Measurements from ENCODE around the gene TPRG1L.

The TPRG1L gene

GRCh38 chr1:3673381-3674099 is 48.7 kb downstream of the TPRG1L start:
- H3K4me2 ChIP-seq (ENCODE audit: low read length) = peak overlapping the region; percentile 75
- H2AFZ ChIP-seq (ENCODE audit: low read length) = no peak overlapping the region
- H3K36me3 ChIP-seq (ENCODE audit: insufficient read depth, low read length) = no peaks in the 10 kb centered on the region
- no peaks in the 10 kb centered on the region for H3K9me2 ChIP-seq (ENCODE audit: low read depth, low read length)
- H3K4me1 ChIP-seq (ENCODE audit: insufficient read depth, low read length, severe bottlenecking) = peaks cover 12% of the 10 kb centered on the region
- TF ChIP-seq EZH2 (IDR thresholded peaks at IDR 0.05; ENCODE audit: borderline replicate concordance, low read length) (no peak), CTCF (IDR thresholded peaks at IDR 0.05; ENCODE audit: low read length) (peak; percentile 48; the same call in 1 of the 2 replicates)
- no peaks in the 10 kb centered on the region for H3F3A ChIP-seq (ENCODE audit: insufficient read depth, low read length)
- peak overlapping the region; percentile 46; the same call in 1 of the 2 replicates for H3K9ac ChIP-seq (ENCODE audit: low read length)
- peak overlapping the region; percentile 59 for H3K4me3 ChIP-seq (ENCODE audit: low read depth, low read length, poor library complexity, severe bottlenecking)
- no peaks in the 10 kb centered on the region for H3K79me2 ChIP-seq (ENCODE audit: insufficient read depth, low read length)
- no peaks in the 10 kb centered on the region for H3K9me3 ChIP-seq (ENCODE audit: low read length)
- H3K27me3 ChIP-seq (ENCODE audit: insufficient read depth, low read length) = peaks cover 6% of the 10 kb centered on the region
- H3K27ac ChIP-seq (ENCODE audit: low read depth, low read length, poor library complexity, severe bottlenecking) = no peak overlapping the region
- no peaks in the 10 kb centered on the region for H4K20me1 ChIP-seq (ENCODE audit: insufficient read depth, low read length)

GRCh38 chr1:3674100-3675094 is 49.6 kb downstream of the TPRG1L start:
- no peak overlapping the region for H3K27ac ChIP-seq (ENCODE audit: low read depth, low read length, poor library complexity, severe bottlenecking)

GRCh38 chr1:3675436-3675835 is 50.6 kb downstream of the TPRG1L start:
- H2AFZ ChIP-seq (ENCODE audit: low read length) = no peak overlapping the region
- no peaks in the 10 kb centered on the region for H3K9me2 ChIP-seq (ENCODE audit: low read depth, low read length)
- no peaks in the 10 kb centered on the region for H3K79me2 ChIP-seq (ENCODE audit: insufficient read depth, low read length)
- peaks cover 12% of the 10 kb centered on the region for H3K4me1 ChIP-seq (ENCODE audit: insufficient read depth, low read length, severe bottlenecking)
- TF ChIP-seq EZH2 (IDR thresholded peaks at IDR 0.05; ENCODE audit: borderline replicate concordance, low read length) (no peak), CTCF (IDR thresholded peaks at IDR 0.05; ENCODE audit: low read length) (no peak)
- H3K36me3 ChIP-seq (ENCODE audit: insufficient read depth, low read length) = no peaks in the 10 kb centered on the region
- H3K4me3 ChIP-seq (ENCODE audit: low read depth, low read length, poor library complexity, severe bottlenecking) = no peak overlapping the region
- H4K20me1 ChIP-seq (ENCODE audit: insufficient read depth, low read length) = no peaks in the 10 kb centered on the region
- peaks cover 6% of the 10 kb centered on the region for H3K27me3 ChIP-seq (ENCODE audit: insufficient read depth, low read length)
- H3K27ac ChIP-seq (ENCODE audit: low read depth, low read length, poor library complexity, severe bottlenecking) = no peak overlapping the region
- no peak overlapping the region for H3K9ac ChIP-seq (ENCODE audit: low read length)
- no peak overlapping the region for H3K4me2 ChIP-seq (ENCODE audit: low read length)
- H3K9me3 ChIP-seq (ENCODE audit: low read length) = no peaks in the 10 kb centered on the region
- no peaks in the 10 kb centered on the region for H3F3A ChIP-seq (ENCODE audit: insufficient read depth, low read length)

More at GRCh38 chr1:3674100-3675094, 49.6 kb downstream of the TPRG1L start:
- H3K9ac ChIP-seq (ENCODE audit: low read length) = no peak overlapping the region
- H3K36me3 ChIP-seq (ENCODE audit: insufficient read depth, low read length) = no peaks in the 10 kb centered on the region
- H3K4me2 ChIP-seq (ENCODE audit: low read length) = no peak overlapping the region
- H3K4me3 ChIP-seq (ENCODE audit: low read depth, low read length, poor library complexity, severe bottlenecking) = no peak overlapping the region
- no peaks in the 10 kb centered on the region for H3K9me2 ChIP-seq (ENCODE audit: low read depth, low read length)
- no peaks in the 10 kb centered on the region for H4K20me1 ChIP-seq (ENCODE audit: insufficient read depth, low read length)
- peaks cover 6% of the 10 kb centered on the region for H3K27me3 ChIP-seq (ENCODE audit: insufficient read depth, low read length)
- no peaks in the 10 kb centered on the region for H3K79me2 ChIP-seq (ENCODE audit: insufficient read depth, low read length)
- H2AFZ ChIP-seq (ENCODE audit: low read length) = no peak overlapping the region
- no peak for TF ChIP-seq EZH2 (IDR thresholded peaks at IDR 0.05; ENCODE audit: borderline replicate concordance, low read length)
- TF ChIP-seq CTCF (IDR thresholded peaks at IDR 0.05; ENCODE audit: low read length) = no peak
- no peaks in the 10 kb centered on the region for H3K9me3 ChIP-seq (ENCODE audit: low read length)
- peaks cover 12% of the 10 kb centered on the region for H3K4me1 ChIP-seq (ENCODE audit: insufficient read depth, low read length, severe bottlenecking)
- no peaks in the 10 kb centered on the region for H3F3A ChIP-seq (ENCODE audit: insufficient read depth, low read length)

Measured in OCI-LY1 (cell line).